GM19023 (cell line): ENCODE results near the gene BET1.
A peak's percentile ranks its signal among the peaks of the same experiment; 100 is the strongest.
"Not testable (repeated sequence)": the region's sequence is repeated elsewhere in the genome, so short reads cannot be mapped to it uniquely, and the experiment has no call there.

Source experiments
- ATAC-seq: cut with Tn5 transposase; IDR thresholded peaks from one replicate; pipeline ENCODE4 v1.9.1; 2021; ENCODE audit warnings: mild to moderate bottlenecking, moderate library complexity; ENCODE audit not compliant: unreplicated experiment

Gene BET1

GRCh38 chr7:94004024-94004951 is at the start of gene BET1:
BET1 (minus strand) TSS chr7:94004355; CDS start chr7:94004216, 139 bp downstream.
- peak; percentile 96 for ATAC-seq

GRCh38 chr7:94053532-94053931 is 49.4 kb upstream of the BET1 start:
- ATAC-seq = no peak

GRCh38 chr7:94052398-94053180 is 48.4 kb upstream of the BET1 start:
- no peak for ATAC-seq

GRCh38 chr7:94050046-94050445 is 45.9 kb upstream of the BET1 start:
- peak; percentile 84 for ATAC-seq

GRCh38 chr7:94049615-94050014 is 45.5 kb upstream of the BET1 start:
- ATAC-seq = peak; percentile 18

GRCh38 chr7:94048755-94049154 is 44.6 kb upstream of the BET1 start:
- ATAC-seq = no peak

- no peak for ATAC-seq
Measured at GRCh38 chr7:94047956-94048355, 43.8 kb upstream of the BET1 start.

GRCh38 chr7:94045581-94045980 is 41.4 kb upstream of the BET1 start:
- ATAC-seq = no peak

GRCh38 chr7:94044806-94045205 is 40.7 kb upstream of the BET1 start:
- ATAC-seq = peak; percentile 56

- no peak for ATAC-seq
Measured at GRCh38 chr7:94043299-94043698, 39.1 kb upstream of the BET1 start.

GRCh38 chr7:94042381-94042780 is 38.2 kb upstream of the BET1 start:
- ATAC-seq = peak; percentile 51

GRCh38 chr7:94041529-94041928 is 37.4 kb upstream of the BET1 start:
- ATAC-seq = no peak

GRCh38 chr7:94040254-94040653 is 36.1 kb upstream of the BET1 start:
- ATAC-seq = no peak

GRCh38 chr7:94039368-94040035 is 35.3 kb upstream of the BET1 start:
- ATAC-seq = no peak

- ATAC-seq = no peak
Measured at GRCh38 chr7:94031865-94032264, 27.7 kb upstream of the BET1 start.

- no peak for ATAC-seq
Measured at GRCh38 chr7:94030634-94031033, 26.5 kb upstream of the BET1 start.

- ATAC-seq = no peak
Measured at GRCh38 chr7:94029976-94030375, 25.8 kb upstream of the BET1 start.

- ATAC-seq = no peak
Measured at GRCh38 chr7:94028768-94029167, 24.6 kb upstream of the BET1 start.

GRCh38 chr7:94026619-94027018 is 22.5 kb upstream of the BET1 start:
- not testable (repeated sequence) for ATAC-seq

GRCh38 chr7:94022550-94022949 is 18.4 kb upstream of the BET1 start:
- peak; percentile 52 for ATAC-seq

- no peak for ATAC-seq
Measured at GRCh38 chr7:94016786-94017185, 12.6 kb upstream of the BET1 start.
